ENCODE results near the gene DOC2B. TPM values are rescaled to one million over a fixed set of nuclear protein-coding genes. Genes with fewer than 3 reads are reported as not detected.
"Not testable (repeated sequence)": the region's sequence is repeated elsewhere in the genome, so short reads cannot be mapped to it uniquely, and the experiment has no call there.

The DOC2B gene
- total and polyA plus RNA-seq, 2 donors, result 2.9 to 4.4 TPM

GRCh38 chr17:226108-227077 is 44.9 kb upstream of the DOC2B start:
- H3K4me3 ChIP-seq (ENCODE audit: low read length in 2 of 2), result no peak overlapping the region
- no peak for DNase-seq (ENCODE audit: low read depth in 6 of 9, low spot score in 9 of 9)
- no peaks in the 10 kb centered on the region for H3K36me3 ChIP-seq (ENCODE audit: control insufficient read depth in 2 of 2, insufficient read depth in 2 of 2, low read length in 1 of 2)
- WGBS, result 92% methylated on average over 24 of the region's 24 CpGs
- H3K4me1 ChIP-seq (ENCODE audit: control insufficient read depth in 2 of 2, insufficient read depth in 2 of 2, low read length in 2 of 2), result no peaks in the 10 kb centered on the region
- no peaks in the 10 kb centered on the region for H3K9me3 ChIP-seq (ENCODE audit: control insufficient read depth in 2 of 2, insufficient read depth in 1 of 2, low read length in 1 of 2)
- no peak overlapping the region for H3K27ac ChIP-seq (ENCODE audit: low read depth in 1 of 2, low read length in 1 of 2)
- peaks cover 0 to under 1% of the 10 kb centered on the region in 2 donors for H3K27me3 ChIP-seq (ENCODE audit: control insufficient read depth in 2 of 2, insufficient read depth in 1 of 2, low read length in 1 of 2)

DNA sequence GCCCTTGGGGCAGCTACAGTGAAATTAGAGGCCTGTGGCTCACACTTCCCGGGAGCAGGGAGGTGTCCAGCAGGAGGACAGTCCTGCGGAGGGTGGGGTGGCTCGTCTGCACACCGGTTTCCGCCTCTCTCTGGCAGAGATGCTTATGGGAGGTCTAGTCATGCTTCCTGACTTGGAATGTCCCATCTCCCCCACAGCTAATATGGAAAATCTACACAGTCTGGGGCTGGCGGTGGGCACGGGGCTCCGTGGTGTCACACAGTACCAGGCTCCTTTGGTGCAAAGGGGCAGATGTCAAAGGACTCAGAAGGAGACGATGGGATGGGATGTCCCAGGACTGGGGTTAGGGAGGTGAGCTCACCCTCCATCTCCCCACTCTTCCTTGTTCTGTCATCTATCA is 44.1 kb upstream of the DOC2B start:
- DNase-seq (ENCODE audit: low read depth in 6 of 9, low spot score in 9 of 9), result no peak
- Histone ChIP-seq H3K27me3 (ENCODE audit: control insufficient read depth in 2 of 2, insufficient read depth in 1 of 2, low read length in 1 of 2) (no peaks in the 10 kb centered on the region), H3K27ac (ENCODE audit: low read depth in 1 of 2, low read length in 1 of 2) (no peak overlapping the region), H3K36me3 (ENCODE audit: control insufficient read depth in 2 of 2, insufficient read depth in 2 of 2, low read length in 1 of 2) (no peaks in the 10 kb centered on the region), H3K4me3 (ENCODE audit: low read length in 2 of 2) (no peak overlapping the region), H3K4me1 (ENCODE audit: control insufficient read depth in 2 of 2, insufficient read depth in 2 of 2, low read length in 2 of 2) (no peaks in the 10 kb centered on the region), H3K9me3 (ENCODE audit: control insufficient read depth in 2 of 2, insufficient read depth in 1 of 2, low read length in 1 of 2) (no peaks in the 10 kb centered on the region)
- 94% methylated on average over 9 of the region's 9 CpGs for WGBS

DNA sequence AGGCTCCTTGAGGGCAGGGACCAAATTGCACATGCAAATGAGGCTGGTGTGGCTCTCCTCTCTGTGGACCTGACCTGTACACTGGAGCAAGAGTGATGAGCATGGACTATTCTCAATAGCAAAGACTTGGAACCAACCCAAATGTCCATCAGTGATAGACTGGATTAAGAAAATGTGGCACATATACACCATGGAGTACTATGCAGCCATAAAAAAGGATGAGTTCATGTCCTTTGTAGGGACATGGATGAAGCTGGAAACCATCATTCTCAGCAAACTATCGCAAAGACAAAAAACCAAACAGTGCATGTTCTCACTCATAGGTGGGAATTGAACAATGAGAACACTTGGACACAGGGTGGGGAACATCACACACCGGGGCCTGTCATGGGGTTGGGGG is 43.1 kb upstream of the DOC2B start:
- not testable (repeated sequence) for DNase-seq (ENCODE audit: low read depth in 6 of 9, low spot score in 9 of 9)

DNA sequence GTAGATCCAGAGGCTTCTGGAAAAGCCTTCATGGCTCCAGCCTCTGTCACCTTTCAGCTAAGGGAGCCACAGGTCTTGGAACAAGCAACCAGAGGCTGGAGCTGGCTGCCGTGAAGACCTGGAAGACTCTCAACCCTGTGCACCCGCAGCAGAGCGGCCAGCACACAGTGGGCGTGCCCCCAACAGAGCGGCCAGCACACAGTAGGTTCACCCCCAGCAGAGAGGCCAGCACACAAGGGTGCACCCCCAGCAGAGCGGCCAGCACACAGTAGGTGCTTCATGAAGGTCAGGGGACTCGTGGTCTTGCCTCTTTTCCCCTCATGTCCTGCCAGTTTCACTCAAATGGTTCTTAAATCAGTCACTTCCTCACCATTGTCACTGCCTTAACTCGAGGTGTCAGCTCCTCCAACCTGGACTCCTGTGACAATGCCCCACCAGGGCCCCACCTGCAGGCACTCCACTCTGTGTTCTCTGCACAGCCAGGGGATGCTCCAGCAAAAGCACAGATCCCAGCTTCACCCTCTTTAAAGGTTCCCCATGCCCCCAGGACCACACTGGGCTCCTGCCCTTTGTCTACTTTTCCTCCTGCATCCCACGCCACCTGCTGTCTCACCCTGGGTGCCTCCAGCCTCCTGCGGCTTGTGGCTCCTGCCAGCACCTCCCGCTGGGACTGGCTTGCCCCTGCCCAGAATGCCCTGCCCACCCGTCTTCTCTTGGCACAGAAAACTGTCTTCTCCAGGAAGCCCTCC is 42.4 kb upstream of the DOC2B start:
- WGBS, result 82% methylated on average over 12 of the region's 12 CpGs
- Histone ChIP-seq H3K4me1 (ENCODE audit: control insufficient read depth in 2 of 2, insufficient read depth in 2 of 2, low read length in 2 of 2) (no peaks in the 10 kb centered on the region), H3K9me3 (ENCODE audit: control insufficient read depth in 2 of 2, insufficient read depth in 1 of 2, low read length in 1 of 2) (no peaks in the 10 kb centered on the region), H3K36me3 (ENCODE audit: control insufficient read depth in 2 of 2, insufficient read depth in 2 of 2, low read length in 1 of 2) (no peaks in the 10 kb centered on the region), H3K4me3 (ENCODE audit: low read length in 2 of 2) (no peak overlapping the region), H3K27ac (ENCODE audit: low read depth in 1 of 2, low read length in 1 of 2) (no peak overlapping the region), H3K27me3 (ENCODE audit: control insufficient read depth in 2 of 2, insufficient read depth in 1 of 2, low read length in 1 of 2) (no peaks in the 10 kb centered on the region)
- no peak for DNase-seq (ENCODE audit: low read depth in 6 of 9, low spot score in 9 of 9)

More for the DNA sequence above, 43.1 kb upstream of the DOC2B start:
- H3K9me3 ChIP-seq (ENCODE audit: control insufficient read depth in 2 of 2, insufficient read depth in 1 of 2, low read length in 1 of 2); H3K4me1 ChIP-seq (ENCODE audit: control insufficient read depth in 2 of 2, insufficient read depth in 2 of 2, low read length in 2 of 2); H3K27me3 ChIP-seq (ENCODE audit: control insufficient read depth in 2 of 2, insufficient read depth in 1 of 2, low read length in 1 of 2); H3K27ac ChIP-seq (ENCODE audit: low read depth in 1 of 2, low read length in 1 of 2); H3K4me3 ChIP-seq (ENCODE audit: low read length in 2 of 2); H3K36me3 ChIP-seq (ENCODE audit: control insufficient read depth in 2 of 2, insufficient read depth in 2 of 2, low read length in 1 of 2): not testable (repeated sequence)
- WGBS, result 94% methylated on average over 2 of the region's 2 CpGs

GRCh38 chr17:222172-222571 is 40.7 kb upstream of the DOC2B start:
- H3K9me3 ChIP-seq (ENCODE audit: control insufficient read depth in 2 of 2, insufficient read depth in 1 of 2, low read length in 1 of 2), result no peaks in the 10 kb centered on the region
- no peaks in the 10 kb centered on the region for H3K4me1 ChIP-seq (ENCODE audit: control insufficient read depth in 2 of 2, insufficient read depth in 2 of 2, low read length in 2 of 2)
- no peak overlapping the region for H3K27ac ChIP-seq (ENCODE audit: low read depth in 1 of 2, low read length in 1 of 2)
- no peak for DNase-seq (ENCODE audit: low read depth in 6 of 9, low spot score in 9 of 9)
- H3K4me3 ChIP-seq (ENCODE audit: low read length in 2 of 2), result no peak overlapping the region
- 88% methylated on average over 8 of the region's 8 CpGs for WGBS
- no peaks in the 10 kb centered on the region for H3K36me3 ChIP-seq (ENCODE audit: control insufficient read depth in 2 of 2, insufficient read depth in 2 of 2, low read length in 1 of 2)
- no peaks in the 10 kb centered on the region for H3K27me3 ChIP-seq (ENCODE audit: control insufficient read depth in 2 of 2, insufficient read depth in 1 of 2, low read length in 1 of 2)

DNA sequence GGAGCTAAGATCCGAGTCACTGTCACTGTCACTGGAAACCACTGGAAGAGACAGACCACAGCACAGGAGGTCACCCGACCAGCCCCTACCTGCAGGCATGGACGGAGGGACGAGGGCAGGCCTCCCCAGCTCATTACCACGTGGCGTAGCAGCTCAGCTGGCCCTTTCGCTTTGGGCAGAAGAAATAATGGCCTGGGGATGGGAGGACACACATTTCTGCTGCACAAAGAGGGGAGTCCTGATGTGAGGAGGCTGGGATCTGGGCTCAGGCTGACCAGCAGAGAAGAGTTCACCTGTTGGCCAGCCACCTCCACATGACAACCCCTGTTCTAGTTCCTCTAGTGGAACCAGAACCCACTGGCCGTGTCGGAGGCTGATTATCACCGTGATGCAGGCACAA is 38.2 kb upstream of the DOC2B start:
- Histone ChIP-seq H3K27ac (ENCODE audit: low read depth in 1 of 2, low read length in 1 of 2) (no peak overlapping the region), H3K4me1 (ENCODE audit: control insufficient read depth in 2 of 2, insufficient read depth in 2 of 2, low read length in 2 of 2) (no peaks in the 10 kb centered on the region), H3K27me3 (ENCODE audit: control insufficient read depth in 2 of 2, insufficient read depth in 1 of 2, low read length in 1 of 2) (no peaks in the 10 kb centered on the region), H3K36me3 (ENCODE audit: control insufficient read depth in 2 of 2, insufficient read depth in 2 of 2, low read length in 1 of 2) (no peaks in the 10 kb centered on the region), H3K9me3 (ENCODE audit: control insufficient read depth in 2 of 2, insufficient read depth in 1 of 2, low read length in 1 of 2) (no peaks in the 10 kb centered on the region), H3K4me3 (ENCODE audit: low read length in 2 of 2) (no peak overlapping the region)
- 97% methylated on average over 10 of the region's 10 CpGs for WGBS
- DNase-seq (ENCODE audit: low read depth in 6 of 9, low spot score in 9 of 9), result no peak

GRCh38 chr17:218432-219110 is 37.1 kb upstream of the DOC2B start:
- DNase-seq (ENCODE audit: low read depth in 6 of 9, low spot score in 9 of 9), result no peak
- no peaks in the 10 kb centered on the region for H3K4me1 ChIP-seq (ENCODE audit: control insufficient read depth in 2 of 2, insufficient read depth in 2 of 2, low read length in 2 of 2)
- 91% methylated on average over 8 of the region's 8 CpGs for WGBS
- no peak overlapping the region for H3K27ac ChIP-seq (ENCODE audit: low read depth in 1 of 2, low read length in 1 of 2)
- no peak overlapping the region for H3K4me3 ChIP-seq (ENCODE audit: low read length in 2 of 2)
- H3K27me3 ChIP-seq (ENCODE audit: control insufficient read depth in 2 of 2, insufficient read depth in 1 of 2, low read length in 1 of 2), result no peaks in the 10 kb centered on the region
- no peaks in the 10 kb centered on the region for H3K36me3 ChIP-seq (ENCODE audit: control insufficient read depth in 2 of 2, insufficient read depth in 2 of 2, low read length in 1 of 2)
- H3K9me3 ChIP-seq (ENCODE audit: control insufficient read depth in 2 of 2, insufficient read depth in 1 of 2, low read length in 1 of 2), result no peaks in the 10 kb centered on the region

GRCh38 chr17:216625-217024 is 35.2 kb upstream of the DOC2B start:
- Histone ChIP-seq H3K27ac (ENCODE audit: low read depth in 1 of 2, low read length in 1 of 2) (no peak overlapping the region), H3K4me1 (ENCODE audit: control insufficient read depth in 2 of 2, insufficient read depth in 2 of 2, low read length in 2 of 2) (no peaks in the 10 kb centered on the region), H3K36me3 (ENCODE audit: control insufficient read depth in 2 of 2, insufficient read depth in 2 of 2, low read length in 1 of 2) (no peaks in the 10 kb centered on the region), H3K9me3 (ENCODE audit: control insufficient read depth in 2 of 2, insufficient read depth in 1 of 2, low read length in 1 of 2) (no peaks in the 10 kb centered on the region), H3K27me3 (ENCODE audit: control insufficient read depth in 2 of 2, insufficient read depth in 1 of 2, low read length in 1 of 2) (no peaks in the 10 kb centered on the region), H3K4me3 (ENCODE audit: low read length in 2 of 2) (no peak overlapping the region)
- 65% methylated on average over 2 of the region's 2 CpGs for WGBS
- no peak for DNase-seq (ENCODE audit: low read depth in 6 of 9, low spot score in 9 of 9)

Data from thymus (tissue), 11 donors.